Stimulated activated CD4-positive, alpha-beta T cell treated with anti-CD3 and anti-CD28 coated beads, Interleukin-1b, Interleukin-23, amount 100 ng/mL, for 48 hours (primary cell): Measurements from ENCODE around the gene MUC12.
A peak's percentile ranks its signal among the peaks of the same experiment; 100 is the strongest.
"Not testable (repeated sequence)": the region's sequence is repeated elsewhere in the genome, so short reads cannot be mapped to it uniquely, and the experiment has no call there.

Experiments
- DNase-seq: peaks from one replicate; pipeline ENCODE4 v3.0.0-alpha.2; 2020

The MUC12 gene

DNA sequence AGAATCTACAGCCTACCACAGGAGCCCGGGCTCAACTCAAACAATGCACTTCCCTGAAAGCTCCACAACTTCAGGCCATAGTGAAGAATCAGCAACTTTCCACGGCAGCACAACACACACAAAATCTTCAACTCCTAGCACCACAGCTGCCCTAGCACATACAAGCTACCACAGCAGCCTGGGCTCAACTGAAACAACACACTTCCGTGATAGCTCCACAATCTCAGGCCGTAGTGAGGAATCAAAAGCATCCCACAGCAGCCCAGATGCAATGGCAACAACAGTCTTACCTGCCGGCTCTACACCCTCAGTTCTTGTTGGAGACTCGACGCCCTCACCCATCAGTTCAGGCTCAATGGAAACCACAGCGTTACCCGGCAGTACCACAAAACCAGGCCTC is 22.3 kb downstream of the MUC12 start:
- no peak for DNase-seq

DNA sequence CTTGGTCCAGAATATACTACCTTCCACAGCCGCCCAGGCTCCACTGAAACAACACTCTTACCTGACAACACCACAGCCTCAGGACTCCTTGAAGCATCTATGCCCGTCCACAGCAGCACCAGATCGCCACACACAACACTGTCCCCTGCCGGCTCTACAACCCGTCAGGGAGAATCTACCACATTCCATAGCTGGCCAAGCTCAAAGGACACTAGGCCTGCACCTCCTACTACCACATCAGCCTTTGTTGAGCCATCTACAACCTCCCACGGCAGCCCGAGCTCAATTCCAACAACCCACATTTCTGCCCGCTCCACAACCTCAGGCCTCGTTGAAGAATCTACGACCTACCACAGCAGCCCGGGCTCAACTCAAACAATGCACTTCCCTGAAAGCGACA is 22.9 kb downstream of the MUC12 start:
- not testable (repeated sequence) for DNase-seq

DNA sequence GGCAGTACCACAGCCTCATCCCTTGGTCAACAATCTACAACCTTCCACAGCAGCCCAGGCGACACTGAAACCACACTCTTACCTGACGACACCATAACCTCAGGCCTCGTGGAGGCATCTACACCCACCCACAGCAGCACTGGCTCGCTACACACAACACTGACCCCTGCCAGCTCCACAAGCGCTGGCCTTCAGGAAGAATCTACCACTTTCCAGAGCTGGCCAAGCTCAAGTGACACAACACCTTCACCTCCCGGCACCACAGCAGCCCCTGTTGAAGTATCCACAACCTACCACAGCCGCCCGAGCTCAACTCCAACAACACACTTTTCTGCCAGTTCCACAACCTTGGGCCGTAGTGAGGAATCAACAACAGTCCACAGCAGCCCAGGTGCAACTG is 25.3 kb downstream of the MUC12 start:
- DNase-seq = not testable (repeated sequence)

DNA sequence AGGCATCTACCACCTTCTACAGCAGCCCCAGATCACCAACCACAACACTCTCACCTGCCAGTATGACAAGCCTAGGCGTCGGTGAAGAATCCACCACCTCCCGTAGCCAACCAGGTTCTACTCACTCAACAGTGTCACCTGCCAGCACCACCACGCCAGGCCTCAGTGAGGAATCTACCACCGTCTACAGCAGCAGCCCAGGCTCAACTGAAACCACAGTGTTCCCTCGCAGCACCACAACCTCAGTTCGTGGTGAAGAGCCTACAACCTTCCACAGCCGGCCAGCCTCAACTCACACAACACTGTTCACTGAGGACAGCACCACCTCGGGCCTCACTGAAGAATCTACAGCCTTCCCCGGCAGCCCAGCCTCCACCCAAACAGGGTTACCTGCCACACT is 29.2 kb downstream of the MUC12 start:
- not testable (repeated sequence) for DNase-seq

DNA sequence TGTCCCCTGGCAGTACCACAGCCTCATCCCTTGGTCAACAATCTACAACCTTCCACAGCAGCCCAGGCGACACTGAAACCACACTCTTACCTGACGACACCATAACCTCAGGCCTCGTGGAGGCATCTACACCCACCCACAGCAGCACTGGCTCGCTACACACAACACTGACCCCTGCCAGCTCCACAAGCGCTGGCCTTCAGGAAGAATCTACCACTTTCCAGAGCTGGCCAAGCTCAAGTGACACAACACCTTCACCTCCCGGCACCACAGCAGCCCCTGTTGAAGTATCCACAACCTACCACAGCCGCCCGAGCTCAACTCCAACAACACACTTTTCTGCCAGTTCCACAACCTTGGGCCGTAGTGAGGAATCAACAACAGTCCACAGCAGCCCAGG is 30.0 kb downstream of the MUC12 start:
- DNase-seq = not testable (repeated sequence)

DNA sequence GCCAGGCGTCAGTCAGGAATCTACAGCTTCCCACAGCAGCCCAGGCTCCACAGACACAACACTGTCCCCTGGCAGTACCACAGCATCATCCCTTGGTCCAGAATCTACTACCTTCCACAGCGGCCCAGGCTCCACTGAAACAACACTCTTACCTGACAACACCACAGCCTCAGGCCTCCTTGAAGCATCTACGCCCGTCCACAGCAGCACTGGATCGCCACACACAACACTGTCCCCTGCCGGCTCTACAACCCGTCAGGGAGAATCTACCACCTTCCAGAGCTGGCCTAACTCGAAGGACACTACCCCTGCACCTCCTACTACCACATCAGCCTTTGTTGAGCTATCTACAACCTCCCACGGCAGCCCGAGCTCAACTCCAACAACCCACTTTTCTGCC is 30.7 kb downstream of the MUC12 start:
- DNase-seq = not testable (repeated sequence)

DNA sequence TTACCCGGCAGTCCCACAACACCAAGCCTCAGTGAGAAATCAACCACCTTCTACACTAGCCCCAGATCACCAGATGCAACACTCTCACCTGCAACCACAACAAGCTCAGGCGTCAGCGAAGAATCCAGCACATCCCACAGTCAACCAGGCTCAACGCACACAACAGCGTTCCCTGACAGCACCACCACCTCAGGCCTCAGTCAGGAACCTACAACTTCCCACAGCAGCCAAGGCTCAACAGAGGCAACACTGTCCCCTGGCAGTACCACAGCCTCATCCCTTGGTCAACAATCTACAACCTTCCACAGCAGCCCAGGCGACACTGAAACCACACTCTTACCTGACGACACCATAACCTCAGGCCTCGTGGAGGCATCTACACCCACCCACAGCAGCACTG is 33.0 kb downstream of the MUC12 start:
- not testable (repeated sequence) for DNase-seq

DNA sequence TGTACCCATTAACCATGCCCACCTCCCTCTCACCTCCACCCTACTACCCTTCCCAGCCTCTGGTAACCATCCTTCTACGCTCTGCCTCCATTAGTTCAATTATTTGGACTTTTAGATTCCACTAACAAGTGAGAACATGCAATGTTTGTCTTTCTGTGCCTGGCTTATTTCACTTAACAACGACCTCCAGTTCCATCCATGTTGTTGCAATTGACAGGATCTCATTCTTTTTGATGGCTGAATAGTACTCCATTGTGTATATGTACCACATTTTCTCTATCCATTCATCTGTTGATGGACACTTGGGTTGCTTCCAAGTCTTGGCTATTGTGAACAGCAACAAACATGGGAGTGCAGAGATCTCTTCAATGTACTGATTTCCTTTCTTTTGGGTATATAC is 38.0 kb downstream of the MUC12 start:
- DNase-seq = not testable (repeated sequence)

DNA sequence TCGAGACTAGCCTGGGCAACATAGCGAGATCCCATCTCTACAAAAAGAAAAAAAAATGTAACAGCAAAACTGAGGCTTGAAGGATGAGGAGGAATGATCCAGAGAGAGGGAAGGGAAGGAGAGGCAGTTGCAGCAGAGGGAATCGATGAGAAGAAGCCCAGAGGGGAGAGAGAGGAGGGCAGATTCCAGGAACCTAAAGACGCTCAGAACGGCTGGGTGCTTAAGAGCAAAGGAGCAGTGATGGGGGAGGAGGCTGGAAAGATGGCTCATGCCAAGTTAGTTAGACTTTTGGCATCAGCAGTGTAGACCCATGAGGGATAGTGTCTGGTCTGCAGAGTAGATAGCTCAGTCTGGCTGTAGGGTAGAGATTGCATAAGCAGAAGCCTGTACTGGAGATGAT is 40.3 kb downstream of the MUC12 start:
- DNase-seq = no peak

DNA sequence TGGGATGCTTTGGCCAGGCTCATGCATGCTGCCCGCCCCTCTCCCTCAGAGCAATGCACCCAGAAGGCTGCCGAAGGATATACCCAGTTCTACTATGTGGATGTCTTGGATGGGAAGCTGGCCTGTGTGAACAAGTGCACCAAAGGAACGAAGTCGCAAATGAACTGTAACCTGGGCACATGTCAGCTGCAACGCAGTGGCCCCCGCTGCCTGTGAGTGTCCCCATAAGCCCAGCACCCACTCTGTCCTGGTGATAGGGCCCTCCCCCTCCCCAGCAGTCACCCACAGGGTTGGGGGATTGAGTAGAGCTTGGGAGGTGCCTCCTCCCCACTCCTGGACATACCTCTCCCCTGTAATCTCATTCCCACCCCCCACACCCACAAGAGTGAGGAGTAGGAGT is 43.6 kb downstream of the MUC12 start:
- DNase-seq = no peak

DNA sequence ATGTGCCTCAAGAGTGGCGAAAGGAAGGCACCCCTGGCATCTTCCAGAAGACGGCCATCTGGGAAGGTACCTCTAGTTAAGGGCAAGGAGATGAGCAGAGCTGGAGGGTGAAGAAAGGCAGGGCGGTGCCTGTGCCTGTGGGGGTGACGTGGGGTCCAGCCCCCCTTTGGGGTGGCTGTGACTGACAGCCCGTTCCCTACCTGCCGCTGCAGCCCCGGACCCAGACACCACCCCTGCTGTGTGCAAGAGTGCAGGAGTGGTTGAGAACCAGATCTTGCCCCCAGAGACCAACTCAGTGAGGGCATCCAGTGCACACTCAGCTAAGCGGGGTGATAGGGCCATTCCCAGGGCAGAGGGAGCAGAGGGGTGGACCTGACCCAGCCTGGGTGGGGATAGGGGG is 46.3 kb downstream of the MUC12 start:
- no peak for DNase-seq

DNA sequence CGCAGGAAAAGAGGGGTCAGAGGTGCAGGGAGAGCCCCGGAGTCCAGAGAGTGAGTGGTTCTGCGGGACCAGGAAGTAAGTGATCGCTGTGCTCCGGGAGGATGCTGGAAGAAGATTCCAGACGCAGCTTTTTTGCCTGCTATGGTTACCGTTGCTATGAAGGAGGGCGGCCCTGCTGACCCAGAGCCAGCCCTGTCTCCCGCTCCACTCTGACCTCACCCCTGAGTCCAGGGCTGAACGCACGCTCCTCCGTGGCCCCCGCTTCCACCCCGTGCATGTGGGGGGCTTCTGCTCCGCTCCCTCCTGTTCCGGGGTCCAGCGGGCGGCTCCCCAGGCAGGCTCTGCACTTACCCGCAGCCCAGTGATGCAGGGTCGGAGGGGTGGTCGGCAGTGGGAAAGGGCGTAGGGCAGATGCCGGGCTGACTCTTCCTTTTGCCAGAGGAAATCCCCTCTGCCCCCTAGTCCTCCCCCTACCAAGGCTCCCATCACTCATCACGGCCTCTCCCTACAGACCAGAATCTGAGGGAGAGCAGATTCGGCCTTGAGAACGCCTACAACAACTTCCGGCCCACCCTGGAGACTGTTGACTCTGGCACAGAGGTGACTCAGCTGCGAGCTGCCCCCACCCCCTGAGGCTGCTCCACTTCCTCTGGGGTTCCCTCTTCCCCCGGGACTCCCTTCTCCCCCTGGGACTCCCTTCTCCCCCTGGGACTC is 47.9 kb downstream of the MUC12 start:
- peak; percentile 72 for DNase-seq

DNA sequence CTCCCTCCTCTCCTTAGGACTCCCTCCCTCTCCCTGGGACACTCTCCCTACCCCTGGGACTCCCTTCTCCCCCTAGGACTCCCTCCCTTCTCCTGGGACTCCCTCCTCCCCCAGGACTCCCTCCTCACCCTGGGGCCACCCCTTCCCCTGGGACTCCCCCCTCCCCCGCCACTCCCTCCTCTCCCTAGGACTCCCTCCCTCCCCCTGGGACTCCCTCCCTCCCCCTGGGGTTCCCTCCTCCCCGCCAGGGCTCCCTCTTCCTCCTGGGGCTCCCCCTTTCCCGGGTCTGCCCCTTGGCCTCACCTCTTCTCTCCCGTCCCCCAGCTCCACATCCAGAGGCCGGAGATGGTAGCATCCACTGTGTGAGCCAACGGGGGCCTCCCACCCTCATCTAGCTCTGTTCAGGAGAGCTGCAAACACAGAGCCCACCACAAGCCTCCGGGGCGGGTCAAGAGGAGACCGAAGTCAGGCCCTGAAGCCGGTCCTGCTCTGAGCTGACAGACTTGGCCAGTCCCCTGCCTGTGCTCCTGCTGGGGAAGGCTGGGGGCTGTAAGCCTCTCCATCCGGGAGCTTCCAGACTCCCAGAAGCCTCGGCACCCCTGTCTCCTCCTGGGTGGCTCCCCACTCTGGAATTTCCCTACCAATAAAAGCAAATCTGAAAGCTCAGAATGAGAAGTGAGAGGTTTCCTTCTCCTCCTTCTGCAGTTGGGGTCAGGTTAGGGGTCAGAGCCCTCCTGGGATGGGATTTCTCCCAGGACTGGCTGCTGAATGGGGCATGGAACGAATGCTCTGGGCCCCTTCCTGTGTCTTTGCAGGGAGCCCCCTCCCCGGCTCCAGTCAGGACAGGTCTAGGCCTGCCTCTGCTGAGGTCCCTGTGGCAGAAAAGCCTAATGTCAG is 49.2 kb downstream of the MUC12 start:
- DNase-seq = no peak

DNA sequence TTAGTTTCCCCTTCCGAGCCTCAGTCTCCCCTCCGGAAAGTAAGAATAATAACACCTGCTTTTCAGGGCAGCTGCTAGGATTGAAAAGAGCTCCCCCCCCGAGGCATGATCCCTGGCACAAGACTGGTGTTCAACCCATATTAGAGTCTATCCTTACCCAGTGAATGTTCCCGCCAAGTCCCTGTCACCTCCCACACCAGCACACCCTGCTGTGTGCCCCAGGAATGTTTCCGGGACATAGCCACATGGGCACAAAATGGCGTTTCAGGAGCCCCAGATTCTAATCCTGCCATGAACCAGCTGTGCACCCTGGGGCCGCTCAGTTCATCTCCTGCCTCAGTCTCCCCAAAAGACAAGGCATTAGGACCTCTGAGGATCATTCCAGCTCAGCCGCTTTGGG is 51.1 kb downstream of the MUC12 start:
- no peak for DNase-seq

DNA sequence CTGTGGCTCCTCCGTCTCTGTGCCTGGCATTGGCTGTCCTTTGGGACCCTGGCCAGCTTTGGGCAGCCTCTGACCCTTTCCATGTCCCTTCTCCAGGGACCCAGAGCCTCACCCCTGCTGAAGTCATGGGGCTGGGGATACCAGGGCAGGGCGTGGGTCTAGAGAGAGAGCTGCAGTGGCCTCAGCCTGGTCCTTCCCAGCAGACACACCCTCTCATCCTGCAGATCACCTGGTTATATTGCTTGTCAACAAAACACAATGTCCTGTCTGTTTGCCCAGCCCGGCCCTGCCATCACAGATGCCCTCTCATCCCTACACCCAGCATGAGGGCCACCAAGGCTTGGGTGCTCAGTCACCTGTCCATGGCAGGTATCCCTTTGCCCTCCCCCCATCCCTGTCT is 52.3 kb downstream of the MUC12 start:
- DNase-seq = no peak

DNA sequence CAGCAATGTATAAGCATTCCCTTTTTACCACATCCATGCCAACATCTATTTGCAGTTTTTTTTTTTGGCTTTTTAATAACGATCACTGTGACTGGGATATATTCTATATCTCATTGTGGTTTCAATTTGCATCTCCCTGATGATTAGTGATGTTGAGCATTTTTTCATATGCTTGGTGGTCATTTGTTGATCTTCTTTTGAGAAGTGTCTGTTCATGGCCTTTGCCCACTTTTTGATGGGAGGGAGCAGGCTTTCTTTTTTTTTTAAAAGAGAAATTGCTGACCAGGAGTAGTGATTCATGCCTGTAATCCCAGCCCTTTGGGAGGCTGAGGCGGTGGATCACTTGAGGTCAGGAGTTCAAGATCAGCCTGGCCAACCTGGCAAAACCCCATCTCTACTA is 54.5 kb downstream of the MUC12 start:
- DNase-seq = no peak

DNA sequence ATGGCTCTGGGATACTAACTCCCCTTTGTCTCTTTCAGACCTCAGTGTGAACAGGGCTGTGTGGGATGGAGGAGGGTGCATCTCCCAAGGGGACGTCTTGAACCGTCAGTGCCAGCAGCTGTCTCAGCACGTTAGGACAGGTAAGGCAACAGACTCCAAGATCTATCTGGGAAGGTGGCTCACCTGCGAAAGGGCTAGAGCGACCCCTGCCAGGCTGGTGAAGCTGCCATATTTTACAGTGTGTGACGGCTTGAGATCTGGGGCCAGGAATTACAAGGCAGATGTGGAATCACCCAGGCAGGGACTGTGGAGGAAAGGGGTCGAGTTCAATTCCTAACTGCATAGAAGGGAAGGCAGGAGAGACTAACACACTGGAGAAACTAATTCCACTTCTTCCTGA is 61.7 kb downstream of the MUC12 start:
- DNase-seq = no peak

DNA sequence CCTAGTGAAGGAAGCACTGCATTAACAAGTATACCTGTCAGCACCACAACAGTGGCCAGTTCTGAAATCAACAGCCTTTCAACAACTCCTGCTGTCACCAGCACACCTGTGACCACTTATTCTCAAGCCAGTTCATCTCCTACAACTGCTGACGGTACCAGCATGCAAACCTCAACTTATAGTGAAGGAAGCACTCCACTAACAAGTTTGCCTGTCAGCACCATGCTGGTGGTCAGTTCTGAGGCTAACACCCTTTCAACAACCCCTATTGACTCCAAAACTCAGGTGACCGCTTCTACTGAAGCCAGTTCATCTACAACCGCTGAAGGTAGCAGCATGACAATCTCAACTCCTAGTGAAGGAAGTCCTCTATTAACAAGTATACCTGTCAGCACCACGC is 66.6 kb downstream of the MUC12 start:
- DNase-seq = no peak

DNA sequence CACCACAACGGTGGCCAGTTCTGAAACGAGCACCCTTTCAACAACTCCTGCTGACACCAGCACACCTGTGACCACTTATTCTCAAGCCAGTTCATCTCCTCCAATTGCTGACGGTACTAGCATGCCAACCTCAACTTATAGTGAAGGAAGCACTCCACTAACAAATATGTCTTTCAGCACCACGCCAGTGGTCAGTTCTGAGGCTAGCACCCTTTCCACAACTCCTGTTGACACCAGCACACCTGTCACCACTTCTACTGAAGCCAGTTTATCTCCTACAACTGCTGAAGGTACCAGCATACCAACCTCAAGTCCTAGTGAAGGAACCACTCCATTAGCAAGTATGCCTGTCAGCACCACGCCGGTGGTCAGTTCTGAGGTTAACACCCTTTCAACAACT is 71.9 kb downstream of the MUC12 start:
- DNase-seq = not testable (repeated sequence)

DNA sequence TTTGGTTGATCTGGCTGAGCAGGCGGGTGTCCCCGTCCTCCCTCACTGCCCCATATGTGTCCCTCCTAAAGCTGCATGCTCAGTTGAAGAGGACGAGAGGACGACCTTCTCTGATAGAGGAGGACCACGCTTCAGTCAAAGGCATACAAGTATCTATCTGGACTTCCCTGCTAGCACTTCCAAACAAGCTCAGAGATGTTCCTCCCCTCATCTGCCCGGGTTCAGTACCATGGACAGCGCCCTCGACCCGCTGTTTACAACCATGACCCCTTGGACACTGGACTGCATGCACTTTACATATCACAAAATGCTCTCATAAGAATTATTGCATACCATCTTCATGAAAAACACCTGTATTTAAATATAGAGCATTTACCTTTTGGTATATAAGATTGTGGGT is 89.0 kb downstream of the MUC12 start:
- DNase-seq = peak; percentile 11

DNA sequence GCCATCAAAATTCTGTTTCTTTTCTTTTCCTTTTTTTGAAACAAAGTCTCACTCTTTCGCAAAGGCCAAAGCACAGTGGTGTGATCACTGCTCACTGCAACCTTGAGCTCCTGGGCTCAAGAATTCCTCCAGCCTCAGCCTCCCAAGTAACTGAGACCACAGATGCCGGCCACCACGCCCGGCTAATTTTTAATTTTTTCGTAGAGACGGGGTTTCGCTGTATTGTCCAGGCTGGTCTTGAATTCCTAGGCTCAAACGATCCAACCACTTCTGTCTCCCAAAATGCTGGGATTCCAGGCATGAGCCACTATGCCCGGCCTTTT is 90.2 kb downstream of the MUC12 start:
- DNase-seq = no peak

DNA sequence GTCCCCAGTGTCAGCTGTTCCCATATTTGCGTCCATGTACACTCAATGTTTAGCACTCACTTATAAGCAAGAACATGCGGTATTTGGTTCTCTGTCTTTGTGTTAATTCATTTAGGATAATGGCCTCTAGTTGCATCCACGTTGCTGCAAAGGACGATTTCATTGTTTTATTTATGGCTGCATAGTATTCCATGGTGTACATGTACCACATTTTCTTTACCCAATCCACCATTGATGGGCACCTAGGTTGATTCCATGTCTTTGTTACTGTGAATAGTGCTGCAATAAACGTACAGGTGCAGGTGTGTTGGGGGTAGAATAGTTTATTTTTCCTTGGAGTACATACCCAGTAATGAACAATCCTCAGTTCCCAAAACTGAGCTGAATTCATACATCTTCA is 91.6 kb downstream of the MUC12 start:
- DNase-seq = no peak

DNA sequence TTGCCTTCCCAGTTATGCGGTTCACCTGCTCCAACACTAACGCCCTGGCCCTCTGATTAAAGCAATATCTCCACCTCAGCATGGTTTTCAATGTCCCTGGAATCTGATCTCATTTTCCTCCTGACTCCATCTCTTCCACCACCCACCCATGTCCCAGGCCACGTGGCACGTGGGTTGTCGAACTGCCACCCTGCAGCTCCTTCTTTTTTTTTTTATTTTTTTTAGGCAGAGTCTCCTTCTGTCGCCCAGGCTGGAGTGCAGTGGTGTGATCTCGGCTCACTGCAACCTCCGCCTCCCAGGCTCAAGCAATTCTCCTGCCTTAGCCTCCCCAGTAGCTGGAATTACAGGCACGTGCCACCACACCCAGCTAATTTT is 94.8 kb downstream of the MUC12 start:
- not testable (repeated sequence) for DNase-seq

DNA sequence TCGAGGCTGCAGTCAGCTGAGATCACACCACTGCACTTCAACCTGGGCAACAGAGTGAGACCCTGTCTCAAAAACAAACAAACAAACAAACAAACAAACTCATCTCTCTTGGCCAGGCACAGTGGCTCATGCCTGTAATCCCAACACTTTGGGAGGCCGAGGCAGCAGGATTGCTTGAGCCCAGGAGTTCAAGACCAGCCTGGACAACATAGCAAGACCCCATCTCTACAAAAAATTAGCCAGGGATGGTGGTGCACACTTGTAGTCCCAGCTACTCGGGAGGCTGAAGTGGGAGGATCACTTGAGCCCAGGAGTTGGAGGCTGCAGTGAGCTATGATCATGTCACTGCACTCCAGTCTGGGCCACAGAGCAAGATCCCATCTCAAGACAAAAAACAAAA is 95.8 kb downstream of the MUC12 start:
- DNase-seq = not testable (repeated sequence)
